Brain pericyte (primary cell): Measurements from ENCODE around the gene ARFGEF2.
"Not testable (repeated sequence)": the region's sequence is repeated elsewhere in the genome, so short reads cannot be mapped to it uniquely, and the experiment has no call there.

ENCODE experiments used
- DNase-seq: peaks from one replicate; pipeline ENCODE4 v3.0.0-alpha.2; 2012; ENCODE audit warnings: low read depth, low spot score

ARFGEF2 gene

DNA sequence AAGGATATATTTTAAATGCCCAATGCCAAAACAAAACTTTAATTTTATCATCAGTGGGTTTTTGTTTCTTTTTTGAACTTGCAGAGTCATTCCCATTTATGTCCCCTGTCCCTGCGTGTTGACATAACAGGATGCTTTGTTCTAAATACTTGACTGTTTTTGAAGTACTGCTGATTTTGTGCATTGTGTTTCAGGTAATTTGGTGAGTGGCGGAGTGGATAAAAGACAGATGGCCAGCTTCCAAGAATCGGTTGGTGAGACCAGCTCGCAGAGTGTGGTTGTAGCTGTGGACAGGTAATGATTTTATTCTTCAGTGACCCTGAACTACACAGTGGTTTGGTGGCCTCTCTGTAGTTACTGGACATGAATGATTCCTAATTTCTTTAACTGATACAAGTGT, 74.1 kb downstream of the ARFGEF2 start:
- DNase-seq, result no peak

DNA sequence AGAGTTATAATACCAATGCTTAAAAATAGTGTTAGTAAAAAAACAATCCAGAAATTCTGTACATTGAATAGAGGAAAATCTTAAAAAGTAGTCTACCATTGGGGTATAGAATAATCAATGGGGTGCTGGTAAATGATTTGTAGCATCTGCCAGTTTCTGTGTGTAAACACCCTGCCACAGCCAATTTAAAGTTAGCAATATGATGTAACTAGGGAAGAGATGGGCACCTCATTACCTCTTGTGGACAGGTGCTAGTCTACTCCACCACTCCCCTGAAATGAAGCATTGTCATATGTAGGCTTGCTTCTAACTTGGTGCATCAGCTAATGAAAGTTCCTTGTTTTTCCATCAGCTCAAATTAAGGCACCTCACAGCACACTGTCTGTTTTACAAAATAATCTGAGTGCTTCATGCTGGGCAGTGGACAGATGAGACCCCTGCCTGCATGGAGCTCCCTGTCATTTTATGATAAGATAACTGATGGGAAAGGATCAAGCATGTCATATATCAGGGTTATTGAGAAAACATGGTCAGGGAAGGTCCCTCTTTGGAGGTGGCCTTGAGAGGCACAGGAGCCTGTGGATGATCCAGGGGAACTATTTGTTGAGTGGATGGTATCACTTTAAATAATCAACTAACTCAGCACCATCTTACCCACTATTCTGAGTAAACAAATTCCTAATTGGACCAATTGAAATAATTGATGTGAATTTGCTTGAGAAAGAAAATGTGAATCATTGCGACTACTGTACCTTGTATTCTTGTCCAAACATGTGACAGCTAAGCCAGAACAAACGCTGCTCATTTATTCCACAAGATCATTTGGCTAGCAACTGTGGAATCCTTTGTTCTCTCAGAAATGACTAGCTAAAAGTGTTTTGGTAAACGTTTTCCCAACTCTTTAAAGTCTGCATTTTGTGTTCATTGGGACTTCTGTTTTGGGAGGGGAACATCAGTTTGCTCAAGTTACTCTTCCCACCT, 78.7 kb downstream of the ARFGEF2 start:
- DNase-seq, result no peak

DNA sequence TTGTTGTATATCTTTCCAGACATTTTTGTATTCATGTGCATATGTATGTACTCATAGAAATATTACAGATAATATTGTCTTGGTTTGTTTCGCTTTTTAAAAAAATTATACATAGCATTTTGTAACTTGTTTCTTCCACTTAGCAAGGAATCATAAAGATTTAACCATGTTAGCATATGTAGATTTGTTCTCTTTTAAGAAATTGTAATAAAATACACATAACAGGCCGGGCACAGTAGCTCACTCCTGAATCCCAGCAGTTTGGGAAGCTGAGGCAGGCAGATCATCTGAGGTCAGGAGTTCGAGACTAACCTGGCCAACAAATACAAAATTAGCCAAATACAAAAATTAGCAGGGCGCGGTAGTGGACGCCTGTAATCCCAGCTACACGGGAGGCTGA, 80.2 kb downstream of the ARFGEF2 start:
- DNase-seq, result no peak

DNA sequence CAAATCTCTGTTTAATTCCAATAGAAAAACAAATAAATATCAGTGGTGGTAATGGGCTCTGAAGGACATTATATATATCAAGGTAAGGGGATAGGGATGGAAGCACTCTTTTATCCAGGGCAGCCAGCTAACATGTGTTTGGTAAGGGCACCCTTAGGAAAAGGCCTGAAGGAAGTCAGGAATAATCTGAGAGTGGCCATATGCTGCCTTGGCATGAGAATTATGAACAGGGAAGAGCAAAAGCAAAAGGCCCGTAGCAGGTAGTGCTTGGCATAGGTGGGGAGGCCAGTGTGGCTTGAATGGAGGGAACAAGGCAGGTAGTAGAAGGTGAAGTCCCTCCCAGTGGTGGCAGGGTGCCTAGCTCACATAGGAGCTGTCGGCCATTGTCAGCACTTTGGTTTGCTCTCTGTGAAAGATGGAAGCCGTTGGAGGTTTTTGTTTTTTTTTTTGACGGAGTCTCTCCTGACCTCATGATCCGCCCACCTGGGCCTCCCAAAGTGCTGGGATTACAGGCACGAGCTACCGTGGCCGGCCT, 85.0 kb downstream of the ARFGEF2 start:
- no peak for DNase-seq

DNA sequence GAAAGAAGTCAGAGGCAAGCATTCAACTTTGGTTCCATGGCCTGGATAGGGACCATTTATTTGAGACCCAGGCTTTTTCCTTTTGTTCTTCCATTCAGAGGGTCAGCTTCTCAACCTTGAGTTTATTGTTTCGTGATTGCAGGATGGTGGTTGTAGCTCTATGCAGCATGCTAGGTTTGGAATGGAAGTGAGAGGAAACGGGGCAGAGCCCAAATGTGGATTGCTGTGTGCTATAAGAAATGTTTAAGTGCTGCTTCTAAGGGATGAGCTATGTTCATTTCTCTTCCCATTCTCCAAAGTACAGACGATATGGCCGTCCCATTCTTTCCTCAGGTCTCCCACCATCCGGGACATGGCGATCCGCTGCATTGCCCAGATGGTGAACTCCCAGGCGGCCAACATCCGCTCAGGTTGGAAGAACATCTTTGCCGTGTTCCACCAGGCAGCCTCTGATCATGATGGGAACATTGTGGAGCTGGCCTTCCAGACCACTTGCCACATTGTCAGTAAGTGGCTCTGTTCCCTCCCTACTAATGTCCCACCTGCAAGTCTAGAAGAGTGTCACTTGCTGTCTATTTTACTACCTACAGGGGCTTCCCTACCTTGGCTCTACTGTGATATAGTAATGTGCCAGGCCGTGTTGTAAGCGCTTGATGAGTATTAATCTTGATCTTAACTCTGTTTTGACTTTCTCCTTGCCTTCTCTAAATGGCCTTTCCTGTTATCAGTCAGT, 88.6 kb downstream of the ARFGEF2 start:
- no peak for DNase-seq

DNA sequence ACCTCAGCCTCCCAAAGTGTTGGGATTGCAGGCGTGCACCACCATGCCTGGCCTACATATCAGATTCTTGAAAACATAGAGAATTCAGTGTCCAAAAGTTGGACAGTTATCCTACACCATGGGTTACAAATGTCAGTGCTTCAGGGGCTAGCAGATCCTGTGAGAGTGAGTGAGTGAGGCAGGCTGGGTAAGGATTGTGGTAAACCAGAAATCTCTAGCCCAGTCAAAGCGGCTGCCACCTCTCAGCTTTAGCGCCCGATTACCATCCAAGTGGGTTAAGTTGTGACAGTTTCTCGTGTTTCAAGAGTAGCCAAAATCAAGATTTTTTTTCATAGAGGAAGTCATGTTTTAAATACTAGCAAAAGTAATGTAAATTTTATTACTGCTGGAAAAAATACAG, 102.7 kb downstream of the ARFGEF2 start:
- DNase-seq, result no peak

DNA sequence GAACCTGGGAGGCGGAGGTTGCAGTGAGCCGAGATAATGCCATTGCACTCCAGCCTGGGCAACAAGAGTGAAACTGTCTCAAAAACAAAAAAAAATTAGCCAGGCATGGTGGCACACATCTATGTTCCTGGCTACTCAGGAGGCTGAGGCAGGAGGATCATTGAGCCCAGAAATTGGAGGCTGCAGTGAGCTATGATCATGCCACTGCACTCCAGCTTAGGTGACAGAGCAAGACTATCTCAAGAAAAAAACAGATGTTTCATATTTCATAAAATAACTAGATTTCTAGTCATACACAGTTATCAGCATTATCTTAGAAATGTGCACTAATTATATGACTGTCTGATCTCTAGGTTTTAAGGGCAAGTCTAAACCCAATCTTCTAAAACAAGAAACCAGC, 106.7 kb downstream of the ARFGEF2 start:
- DNase-seq, result not testable (repeated sequence)

DNA sequence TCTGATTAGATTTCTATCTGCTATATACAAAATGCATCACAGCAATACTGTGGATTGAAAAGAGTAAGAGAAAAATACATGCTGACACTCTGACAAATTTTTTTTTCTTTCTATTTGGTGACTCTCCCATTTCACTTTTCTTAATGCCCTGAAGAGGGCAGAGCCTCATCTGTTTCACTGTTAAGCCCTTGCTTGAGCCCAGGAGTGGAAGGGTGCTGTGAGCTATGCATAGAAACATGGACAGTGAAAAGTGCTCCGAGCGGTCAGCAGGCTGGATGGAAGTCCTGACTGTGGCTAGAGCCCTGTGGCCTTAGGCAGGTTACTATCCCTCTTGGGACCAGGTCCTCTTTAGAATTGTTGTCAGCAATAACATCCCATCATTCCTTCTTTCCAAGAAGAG, 107.2 kb downstream of the ARFGEF2 start:
- no peak for DNase-seq

DNA sequence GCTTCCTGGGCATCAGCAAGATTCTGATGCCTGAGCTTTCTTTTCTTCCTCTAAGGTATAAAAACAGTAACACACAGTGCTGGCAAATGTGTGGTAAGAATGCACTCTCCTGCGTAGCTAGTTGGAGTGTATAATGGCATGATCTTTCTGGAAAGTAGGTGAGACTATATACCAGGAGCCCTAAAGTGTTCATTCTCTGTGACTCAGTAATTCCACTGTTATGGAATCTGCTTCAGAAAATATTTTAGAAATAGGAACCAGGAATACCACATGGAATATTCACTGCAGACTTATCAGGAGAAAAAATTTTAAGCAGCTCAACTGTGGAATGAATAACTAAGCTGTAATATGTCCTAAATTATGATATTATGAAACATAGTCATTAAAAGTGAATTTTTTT, 107.7 kb downstream of the ARFGEF2 start:
- DNase-seq, result no peak

DNA sequence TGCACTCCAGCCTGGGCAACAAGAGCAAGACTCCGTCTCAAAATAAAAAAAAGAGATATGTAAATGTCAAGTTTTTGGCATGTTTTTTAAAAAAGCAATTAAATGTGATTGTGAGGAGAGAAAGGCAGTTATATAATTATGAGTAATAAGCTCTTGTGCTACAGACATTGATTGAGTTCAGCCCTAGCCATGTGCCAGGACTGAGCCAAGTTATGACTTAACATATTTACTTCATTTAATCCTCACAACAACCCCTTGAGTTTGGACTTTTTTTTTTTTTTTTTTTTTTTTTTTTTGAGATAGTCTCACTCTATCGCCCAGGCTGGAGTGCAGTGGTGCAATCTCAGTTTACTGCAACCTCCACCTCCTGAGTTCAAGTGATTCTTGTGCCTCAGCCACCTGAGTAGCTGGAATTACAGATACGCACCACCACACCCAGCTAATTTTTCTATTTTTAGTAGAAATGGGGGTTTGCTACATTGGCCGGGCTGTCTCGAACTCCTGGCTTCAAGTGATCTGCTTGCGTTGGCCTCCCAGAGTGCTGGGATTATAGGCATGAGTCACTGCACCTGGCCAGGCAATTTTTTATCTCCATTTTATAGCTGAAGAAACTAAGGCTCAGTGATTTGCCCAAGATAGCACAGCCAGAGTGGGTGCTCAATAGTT, 109.6 kb downstream of the ARFGEF2 start:
- DNase-seq, result no peak

DNA sequence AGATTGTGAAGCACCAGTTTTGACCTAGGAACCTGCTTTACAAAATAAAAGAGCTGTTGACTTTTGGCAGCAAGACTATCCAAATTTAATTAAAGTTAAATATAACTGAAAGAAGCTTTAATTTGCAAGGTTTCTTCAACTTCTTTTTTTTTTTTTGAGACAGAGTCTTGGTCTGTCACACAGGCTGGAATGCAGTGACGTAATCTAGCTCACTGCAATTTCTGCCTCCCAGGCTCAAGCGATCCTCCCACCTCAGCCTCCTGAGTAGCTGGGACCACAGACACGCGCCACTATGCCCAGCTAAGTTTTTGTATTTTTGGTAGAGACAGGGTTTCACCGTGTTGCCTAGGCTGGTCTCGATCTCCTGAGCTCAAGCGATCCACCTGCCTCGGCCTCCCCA, 110.9 kb downstream of the ARFGEF2 start:
- no peak for DNase-seq

DNA sequence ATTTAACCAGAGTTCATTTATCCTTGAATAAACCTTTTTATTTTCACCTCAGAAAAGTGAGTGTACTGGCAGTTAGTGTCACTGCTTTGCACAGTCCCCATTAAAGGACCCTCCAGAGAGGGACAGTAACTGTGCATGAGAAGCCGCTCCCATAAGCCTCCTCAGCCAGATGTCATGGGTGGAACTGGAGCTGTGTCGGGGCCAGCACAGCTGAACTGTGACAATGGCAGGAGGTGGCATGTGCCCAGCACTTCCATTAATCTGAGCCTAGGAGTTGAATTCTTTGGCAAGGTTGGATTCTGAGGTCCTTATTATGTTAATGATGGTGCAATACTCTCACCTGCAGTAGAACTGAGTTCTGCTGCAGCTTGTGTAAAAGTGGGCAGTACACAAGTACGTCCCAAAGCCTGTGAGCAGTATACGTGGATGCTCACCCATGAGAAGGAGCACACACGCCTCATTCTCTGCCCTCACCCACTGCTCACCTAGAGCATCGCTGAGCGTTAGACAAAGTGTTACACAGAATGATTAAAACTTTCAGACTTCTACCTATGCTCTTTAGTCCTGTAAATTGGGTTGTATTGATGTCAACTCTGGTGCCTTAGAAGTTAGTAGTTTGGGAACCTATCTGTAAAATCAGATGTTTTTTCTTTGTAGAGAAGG, 112.7 kb downstream of the ARFGEF2 start:
- no peak for DNase-seq

DNA sequence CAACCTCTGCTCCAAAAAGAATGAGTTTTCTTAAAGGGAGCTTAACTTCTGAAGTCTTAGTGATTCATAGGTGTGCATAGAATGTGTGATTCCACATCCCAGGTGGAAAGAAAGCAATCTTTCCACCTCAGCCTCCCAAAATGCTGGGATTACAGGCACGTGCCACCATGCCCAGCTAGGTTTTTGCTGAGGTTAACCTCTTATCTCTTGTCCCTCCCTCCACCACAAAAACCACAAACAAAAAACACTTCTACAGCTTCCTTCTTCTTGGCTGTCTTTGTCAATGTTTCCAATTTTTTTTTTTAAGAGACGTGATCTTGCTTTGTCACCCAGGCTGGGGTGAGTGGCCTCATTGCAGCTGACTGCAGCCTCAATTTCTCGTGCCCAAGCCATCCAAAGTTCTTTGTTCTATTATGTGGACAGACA, 116.5 kb downstream of the ARFGEF2 start:
- DNase-seq, result no peak

DNA sequence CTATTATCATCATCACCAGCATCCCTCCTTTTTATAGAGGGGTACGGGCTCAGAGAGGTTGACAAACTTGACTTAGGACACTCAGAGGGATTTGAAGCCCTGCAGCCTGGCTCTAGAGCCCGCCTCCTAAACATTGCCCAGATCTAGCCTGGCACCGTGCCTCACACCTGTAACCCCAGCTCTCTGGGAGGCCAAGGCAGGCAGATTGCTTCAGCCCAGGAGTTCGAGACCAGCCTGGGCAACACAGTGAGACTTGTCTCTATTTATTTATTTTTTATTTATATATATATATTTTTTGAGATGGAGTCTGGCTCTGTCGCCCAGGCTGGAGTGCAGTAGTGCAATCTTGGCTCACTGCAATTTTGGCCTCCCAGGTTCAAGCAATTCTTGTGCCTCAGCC, 118.3 kb downstream of the ARFGEF2 start:
- DNase-seq, result no peak

DNA sequence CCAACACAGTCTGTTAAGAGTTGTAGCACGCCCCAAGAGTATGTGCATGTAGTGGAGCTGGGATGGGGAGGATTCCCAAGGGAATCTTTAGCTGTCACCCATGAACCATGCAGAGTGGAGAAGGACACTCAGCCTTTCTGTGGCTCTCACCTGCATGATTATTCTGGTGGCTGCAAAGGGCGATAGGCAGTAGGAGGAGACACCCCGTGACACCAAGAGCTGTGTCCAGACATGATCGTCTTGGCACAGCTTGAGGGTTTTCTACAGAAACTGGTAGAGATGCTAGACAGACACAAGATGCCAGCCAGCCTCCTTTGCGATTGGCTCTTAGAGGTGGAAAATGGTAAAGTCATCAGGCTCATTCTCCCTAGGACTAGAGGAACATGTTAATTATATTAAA, 121.5 kb downstream of the ARFGEF2 start:
- no peak for DNase-seq

DNA sequence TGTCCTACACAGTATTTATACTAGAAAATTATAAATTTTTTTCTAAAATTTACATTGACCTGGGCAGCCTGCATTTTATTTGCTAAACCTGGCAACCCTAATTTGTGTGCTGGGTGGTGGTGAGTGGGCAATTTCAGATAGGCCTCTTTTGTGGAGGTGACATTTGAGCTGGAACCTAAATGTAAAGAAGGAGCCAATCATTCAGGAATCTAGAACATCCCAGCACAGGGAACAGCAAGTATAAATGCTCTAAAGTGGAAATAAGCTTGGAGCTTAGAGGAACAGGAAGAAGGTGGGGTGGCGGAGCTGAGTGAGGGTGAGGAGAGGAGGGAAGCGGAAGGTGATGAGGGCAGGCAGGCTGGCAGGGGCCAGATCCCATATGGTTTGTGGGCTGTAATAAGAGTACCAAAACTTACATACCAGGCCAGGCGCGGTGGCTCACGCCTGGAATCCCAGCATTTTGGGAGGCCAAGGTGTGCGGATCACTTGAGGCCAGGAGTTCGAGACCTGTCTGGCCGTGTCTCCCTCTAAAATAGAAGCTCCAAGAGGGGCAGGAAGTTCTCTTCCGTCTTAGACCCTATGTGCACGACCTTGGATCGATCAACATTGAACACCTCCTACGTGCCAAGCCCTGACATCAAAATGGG, 124.1 kb downstream of the ARFGEF2 start:
- no peak for DNase-seq

DNA sequence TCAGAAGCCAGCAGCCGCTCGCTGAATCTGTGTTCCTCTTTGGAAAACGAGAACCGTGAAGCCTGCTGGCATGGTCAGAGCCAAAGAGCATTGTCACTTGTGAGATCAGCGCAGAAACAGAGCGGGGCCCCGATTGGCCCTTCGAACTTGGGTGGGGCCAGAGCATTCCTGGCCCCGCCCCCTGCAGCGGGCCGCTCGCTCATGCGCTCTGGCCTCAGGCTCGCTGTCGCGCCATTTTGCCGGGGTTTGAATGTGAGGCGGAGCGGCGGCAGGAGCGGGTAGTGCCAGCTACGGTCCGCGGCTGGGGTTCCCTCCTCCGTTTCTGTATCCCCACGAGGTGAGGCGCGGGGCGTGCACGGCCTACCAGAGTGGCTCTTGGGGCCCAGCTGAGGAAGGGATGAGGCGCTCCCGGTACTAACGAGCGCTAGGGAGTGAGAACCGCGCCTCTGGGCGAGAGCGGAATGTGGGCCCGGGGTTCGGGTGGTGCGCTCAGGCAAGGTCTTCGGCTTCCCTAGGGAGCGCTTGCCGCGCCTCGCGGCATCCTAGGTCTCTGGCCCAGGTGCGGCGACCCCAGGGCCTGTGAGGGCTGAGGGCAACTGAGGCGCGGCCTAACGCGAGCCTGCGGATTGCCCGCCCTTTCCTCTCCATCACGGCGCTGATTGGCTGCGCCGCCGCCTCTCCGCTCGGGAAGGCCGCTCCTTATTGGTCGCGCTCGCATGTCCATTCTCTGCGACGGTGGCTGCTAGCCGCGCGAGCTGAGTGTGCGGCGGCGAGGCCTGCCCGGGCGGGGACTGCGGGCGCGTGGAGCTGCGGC, 124.8 kb downstream of the ARFGEF2 start, which contains the start of gene CSE1L:
Gene CSE1L, plus strand, starts transcription at position 226 of the 814 bp plus-strand sequence. CDS start 12,152 bp downstream, outside the sequence.
- DNase-seq, result peak; percentile 84

DNA sequence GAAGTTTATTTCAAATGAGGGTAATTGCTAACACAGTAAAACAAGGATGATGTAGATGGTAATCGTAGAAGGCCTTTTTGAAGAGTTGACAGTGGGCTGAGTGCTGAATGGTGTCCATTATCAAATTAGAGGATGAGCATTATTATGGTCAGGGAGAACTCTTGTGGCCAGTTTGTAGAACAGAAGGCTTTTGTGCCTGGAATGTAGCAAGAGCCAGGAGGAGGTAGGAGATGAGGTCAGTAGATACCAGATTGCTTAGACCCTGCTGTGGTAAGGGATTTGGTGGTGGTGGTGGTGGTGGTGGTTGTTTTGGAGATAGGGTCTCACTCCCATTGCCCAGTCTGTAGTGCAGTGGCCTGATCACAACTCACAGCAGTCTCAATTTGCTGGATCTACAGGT, 130.8 kb downstream of the ARFGEF2 start:
- DNase-seq, result no peak

DNA sequence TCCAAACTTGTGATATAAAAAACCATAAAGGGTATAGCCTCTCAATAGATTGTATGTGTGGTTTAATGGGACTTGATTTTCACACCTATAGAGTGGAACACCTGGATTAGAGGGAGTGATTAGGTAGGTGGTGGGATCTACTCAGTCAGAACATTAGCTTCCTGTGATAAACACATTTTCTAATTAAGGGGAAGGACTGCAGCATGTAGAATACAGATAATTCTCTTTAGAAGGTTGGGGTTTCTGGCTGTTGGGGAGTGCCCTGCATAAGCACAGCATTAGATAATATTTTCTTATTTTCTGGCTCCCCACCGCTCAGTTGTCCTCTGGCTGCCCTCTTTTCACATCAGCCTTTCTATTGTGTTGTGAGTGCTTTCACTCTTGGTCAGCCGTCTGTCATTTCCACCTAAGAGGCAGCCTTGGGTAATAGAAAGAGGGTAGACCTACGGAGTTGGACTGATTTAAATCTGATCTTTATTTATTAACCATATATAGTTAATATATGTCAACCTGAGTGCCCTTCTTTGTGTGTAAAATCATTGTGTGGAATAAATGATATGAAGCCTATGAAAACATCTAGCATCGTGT, 132.6 kb downstream of the ARFGEF2 start:
- no peak for DNase-seq

DNA sequence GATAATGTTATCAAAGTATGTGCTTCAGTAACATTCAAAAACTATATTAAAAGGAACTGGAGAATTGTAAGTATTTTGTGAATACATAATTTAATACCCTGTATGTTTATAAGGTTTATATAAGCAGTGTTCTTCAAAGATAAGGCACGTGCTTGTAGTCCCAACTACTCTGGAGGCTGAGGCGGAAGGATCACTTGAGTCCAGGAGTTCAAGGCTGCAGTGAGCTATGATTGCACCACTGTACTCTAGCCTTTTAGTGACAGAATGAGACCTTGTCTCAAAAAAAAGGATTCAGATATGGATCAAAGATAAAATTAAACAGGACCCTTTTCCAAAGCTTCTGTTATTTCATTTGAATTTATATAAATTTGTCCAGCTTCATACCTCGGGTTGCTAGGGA, 141.8 kb downstream of the ARFGEF2 start:
- DNase-seq, result no peak
